GM23248 (cell line): ENCODE results near the gene OR2T3. TPM values are rescaled to one million over a fixed set of nuclear protein-coding genes. Genes with fewer than 3 reads are reported as not detected.
"Not testable (repeated sequence)": the region's sequence is repeated elsewhere in the genome, so short reads cannot be mapped to it uniquely, and the experiment has no call there.

ENCODE experiments used
- DNase-seq: peaks from one replicate; pipeline ENCODE4 v3.0.0-alpha.2; 2015
- H2AFZ ChIP-seq: fragments of 200-600 bp; sonication (generic); 2 replicates; pipeline ENCODE4 v1.6.1; 2016; ENCODE audit warnings: antibody characterized with exemption
- H3F3A ChIP-seq: fragments of 200-600 bp; sonication (generic); 2 replicates; pipeline ENCODE4 v1.6.1; 2016; ENCODE audit warnings: mild to moderate bottlenecking, antibody characterized with exemption, mixed run types; ENCODE audit not compliant: insufficient read depth
- H3K27ac ChIP-seq: fragments of 200-600 bp; sonication (generic); 2 replicates; pipeline ENCODE4 v1.5.1; 2016; ENCODE audit warnings: mild to moderate bottlenecking
- H3K27me3 ChIP-seq: fragments of 200-600 bp; sonication (generic); replicated peaks from 2 replicates; pipeline ENCODE4 v1.6.1; 2016; ENCODE audit warnings: mild to moderate bottlenecking; ENCODE audit not compliant: insufficient read depth
- H3K36me3 ChIP-seq: fragments of 200-600 bp; sonication (generic); 2 replicates; pipeline ENCODE4 v1.6.1; 2016; ENCODE audit warnings: low read depth, mild to moderate bottlenecking
- H3K4me1 ChIP-seq: fragments of 200-600 bp; sonication (generic); 2 replicates; pipeline ENCODE4 v1.6.1; 2016; ENCODE audit warnings: mild to moderate bottlenecking; ENCODE audit not compliant: insufficient read depth
- H3K4me2 ChIP-seq: fragments of 200-600 bp; sonication (generic); one replicate; pipeline ENCODE4 v1.6.1; 2016; ENCODE audit warnings: mild to moderate bottlenecking; ENCODE audit not compliant: unreplicated experiment
- H3K4me3 ChIP-seq: fragments of 200-600 bp; sonication (generic); 2 replicates; pipeline ENCODE4 v1.5.1; 2016; ENCODE audit warnings: mild to moderate bottlenecking
- H3K79me2 ChIP-seq: fragments of 200-600 bp; sonication (generic); 2 replicates; pipeline ENCODE4 v1.6.1; 2016; ENCODE audit warnings: mild to moderate bottlenecking; ENCODE audit not compliant: insufficient read depth
- H3K9ac ChIP-seq: fragments of 200-600 bp; sonication (generic); 2 replicates; pipeline ENCODE4 v1.6.1; 2016; ENCODE audit warnings: mild to moderate bottlenecking
- H3K9me2 ChIP-seq: fragments of 200-600 bp; sonication (generic); 2 replicates; pipeline ENCODE4 v1.6.1; 2016; ENCODE audit warnings: mixed run types, mild to moderate bottlenecking, moderate library complexity; ENCODE audit not compliant: insufficient read depth
- H3K9me3 ChIP-seq: fragments of 200-600 bp; sonication (generic); one replicate; pipeline ENCODE4 v1.6.1; 2017; ENCODE audit warnings: low read depth
- H4K20me1 ChIP-seq: fragments of 200-600 bp; sonication (generic); 2 replicates; pipeline ENCODE4 v1.6.0; 2016; ENCODE audit not compliant: insufficient read depth
- EZH2 ChIP-seq: fragments of 200-600 bp; sonication (generic); IDR thresholded peaks from 2 replicates; pipeline ENCODE4 v1.6.1; 2018; ENCODE audit warnings: antibody characterized with exemption, mild to moderate bottlenecking; ENCODE audit not compliant: insufficient read depth, poor library complexity, severe bottlenecking
- EZH2phosphoT487 ChIP-seq: fragments of 200-600 bp; sonication (generic); IDR thresholded peaks from 2 replicates; pipeline ENCODE4 v1.6.1; 2018; ENCODE audit warnings: antibody characterized with exemption, moderate library complexity, mild to moderate bottlenecking, low read depth; ENCODE audit not compliant: insufficient read depth
- WGBS, 2 experiments: methylation state at CpG; one replicate each; pipeline ENCODE4 v1.1.6; 2015 to 2017; ENCODE audit warnings: low lambda C conversion rate in 2 of 2, low coverage in 1 of 2; ENCODE audit errors: missing lambda C conversion rate in 2 of 2; 5-methylcytosine and 5-hydroxymethylcytosine counted together
- in situ Hi-C: fragments of 300-500 bp; cut with MboI; formaldehyde crosslinking; loops from 2 replicates; pipeline ENCODE4 v1.15.0; 2020
- polyA plus RNA-seq: library from polyadenylated mRNA; unstranded; fragments of >200 nt; fragmentation: Nextera tagmentation; extraction: Ambion mirVana; gene quantifications from 2 replicates; pipeline ENCODE4 v1.2.1, GENCODE V29; 2016
- total RNA-seq: library from RNA; depleted of rRNA; stranded (reverse); fragments of >200 nt; shearing (Covaris generic); gene quantifications from 2 replicates; pipeline ENCODE4 v1.2.3, GENCODE V29; 2014; rRNA removed

OR2T3 gene
- total and polyA plus RNA-seq, 2 experiments from 2014 or later = not detected

DNA sequence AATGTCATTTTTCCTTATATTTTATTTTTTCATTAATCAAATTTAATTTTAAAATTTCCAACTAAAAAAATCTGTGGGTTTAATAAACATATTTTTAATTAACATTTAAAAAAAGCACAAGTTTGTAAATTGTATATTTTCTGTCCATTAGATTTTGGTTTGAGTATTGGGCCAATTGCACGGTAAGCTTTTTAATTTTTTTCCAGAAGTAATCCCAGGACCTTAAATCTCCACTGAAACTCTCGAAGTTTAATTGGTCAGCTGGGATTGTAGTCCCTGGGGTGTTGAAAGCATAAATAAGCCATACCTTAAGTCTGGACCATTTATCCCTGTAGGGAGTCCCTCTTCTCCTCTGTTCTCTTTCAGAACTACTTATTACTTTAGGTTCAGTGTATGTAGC is 34.6 kb downstream of the OR2T3 start, which contains the start of gene OR2G6:
TSS of gene OR2G6 (plus strand) at position 301 of the 400 bp plus-strand sequence. CDS start 13,574 bp downstream, outside the sequence.
- H3K79me2 ChIP-seq, H3K9me3 ChIP-seq, H3K27me3 ChIP-seq, H3F3A ChIP-seq, H3K9ac ChIP-seq, H4K20me1 ChIP-seq, H2AFZ ChIP-seq, H3K9me2 ChIP-seq, H3K4me3 ChIP-seq, H3K36me3 ChIP-seq, DNase-seq, in situ Hi-C loops, H3K4me2 ChIP-seq, H3K4me1 ChIP-seq, H3K27ac ChIP-seq: not testable (repeated sequence)
- no CpG with 5 or more reads among the region's 2 CpGs for WGBS, 2 experiments

DNA sequence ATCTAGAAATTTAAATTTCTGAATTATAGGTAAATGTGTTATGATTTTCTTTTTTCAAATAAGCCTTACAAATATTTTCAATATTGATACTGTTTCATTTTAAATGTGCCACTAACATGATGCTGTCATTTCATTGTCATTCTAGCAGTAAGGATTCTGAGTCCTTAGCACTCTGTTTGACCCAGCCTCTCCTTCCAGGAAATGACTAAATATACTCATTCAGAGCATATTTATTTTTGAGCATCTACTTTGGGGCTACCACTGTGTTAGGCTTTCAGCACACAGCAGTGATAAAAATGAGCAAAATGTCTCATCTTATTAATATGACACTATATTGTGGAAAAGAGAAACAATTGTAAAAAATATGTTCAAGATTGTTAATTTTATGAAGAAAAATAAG is 37.1 kb downstream of the OR2T3 start:
- H3F3A ChIP-seq, H3K9me3 ChIP-seq, H2AFZ ChIP-seq, H3K36me3 ChIP-seq, DNase-seq, H3K27ac ChIP-seq, H3K9ac ChIP-seq, in situ Hi-C loops, H3K4me2 ChIP-seq, H3K4me1 ChIP-seq, H3K79me2 ChIP-seq, H3K4me3 ChIP-seq, H4K20me1 ChIP-seq, H3K27me3 ChIP-seq, H3K9me2 ChIP-seq: not testable (repeated sequence)

DNA sequence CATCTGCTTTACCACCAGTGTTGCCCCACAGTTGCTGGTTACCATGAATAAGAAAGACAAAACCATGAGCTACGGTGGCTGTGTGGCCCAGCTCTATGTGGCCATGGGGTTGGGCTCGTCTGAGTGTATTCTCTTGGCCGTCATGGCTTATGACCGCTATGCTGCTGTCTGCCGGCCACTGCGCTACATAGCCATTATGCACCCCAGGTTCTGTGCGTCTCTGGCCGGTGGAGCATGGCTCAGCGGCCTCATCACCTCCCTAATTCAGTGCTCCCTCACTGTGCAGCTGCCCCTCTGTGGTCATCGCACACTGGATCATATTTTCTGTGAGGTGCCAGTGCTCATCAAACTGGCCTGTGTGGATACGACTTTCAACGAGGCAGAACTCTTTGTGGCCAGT is 48.7 kb downstream of the OR2T3 start:
- no peak for TF ChIP-seq EZH2
- no peak for TF ChIP-seq EZH2phosphoT487
- Histone ChIP-seq H3K4me3 (no peak overlapping the region), H3F3A (no peaks in the 10 kb centered on the region), H3K27me3 (no peaks in the 10 kb centered on the region), H3K9me3 (no peaks in the 10 kb centered on the region), H3K27ac (no peak overlapping the region), H3K36me3 (no peaks in the 10 kb centered on the region), H3K4me1 (no peaks in the 10 kb centered on the region), H3K4me2 (no peak overlapping the region), H3K79me2 (no peaks in the 10 kb centered on the region), H3K9ac (no peak overlapping the region), H4K20me1 (no peaks in the 10 kb centered on the region), H3K9me2 (no peaks in the 10 kb centered on the region), H2AFZ (no peak overlapping the region)
- DNase-seq = no peak
- 30 to 32% methylated on average over 12 of the region's 12 CpGs for WGBS, 2 experiments
- in situ Hi-C loops = no loop called here

Other genes with a start within 250 kb of the OR2T3 start
- gene OR2M4, start 241.9 kb upstream of the OR2T3 start, total RNA-seq = not detected in 2 replicates
- gene OR2M4, start 241.9 kb upstream of the OR2T3 start, polyA plus RNA-seq = not detected in 2 replicates
- not detected in 2 replicates for gene OR2T33, start 195.4 kb upstream of the OR2T3 start, total RNA-seq
- gene OR2T33, start 195.4 kb upstream of the OR2T3 start, polyA plus RNA-seq = not detected in 2 replicates
- gene OR2T12, start 169.9 kb upstream of the OR2T3 start, total RNA-seq = not detected in 2 replicates
- not detected in 2 replicates for gene OR2T12, start 169.9 kb upstream of the OR2T3 start, polyA plus RNA-seq
- gene OR2M7, start 148.8 kb upstream of the OR2T3 start, total RNA-seq = not detected in 2 replicates
- not detected in 2 replicates for gene OR2M7, start 148.8 kb upstream of the OR2T3 start, polyA plus RNA-seq
- not detected in 2 replicates for gene OR14C36, start 124.6 kb upstream of the OR2T3 start, total RNA-seq
- not detected in 2 replicates for gene OR14C36, start 124.6 kb upstream of the OR2T3 start, polyA plus RNA-seq
- not detected in 2 replicates for gene OR2T4, start 111.7 kb upstream of the OR2T3 start, total RNA-seq
- gene OR2T4, start 111.7 kb upstream of the OR2T3 start, polyA plus RNA-seq = not detected in 2 replicates
- gene OR2T6, start 97.6 kb upstream of the OR2T3 start, total RNA-seq = not detected in 2 replicates
- gene OR2T6, start 97.6 kb upstream of the OR2T3 start, polyA plus RNA-seq = not detected in 2 replicates
- gene OR2T1, start 70.3 kb upstream of the OR2T3 start, total RNA-seq = not detected in 2 replicates
- gene OR2T1, start 70.3 kb upstream of the OR2T3 start, polyA plus RNA-seq = not detected in 2 replicates
- not detected in 2 replicates for gene OR2T2, start 27.7 kb upstream of the OR2T3 start, total RNA-seq
- gene OR2T2, start 27.7 kb upstream of the OR2T3 start, polyA plus RNA-seq = not detected in 2 replicates
- not detected in 2 replicates for gene OR2T5, start 15.2 kb downstream of the OR2T3 start, total RNA-seq
- not detected in 2 replicates for gene OR2T5, start 15.2 kb downstream of the OR2T3 start, polyA plus RNA-seq
- gene OR2G6, start 34.7 kb downstream of the OR2T3 start, total RNA-seq = not detected in 2 replicates
- gene OR2G6, start 34.7 kb downstream of the OR2T3 start, polyA plus RNA-seq = not detected in 2 replicates
- not detected in 2 replicates for gene OR2T29, start 89.4 kb downstream of the OR2T3 start, total RNA-seq
- gene OR2T29, start 89.4 kb downstream of the OR2T3 start, polyA plus RNA-seq = not detected in 2 replicates
- not detected in 2 replicates for gene OR2T34, start 101.4 kb downstream of the OR2T3 start, total RNA-seq
- gene OR2T34, start 101.4 kb downstream of the OR2T3 start, polyA plus RNA-seq = not detected in 2 replicates
- gene OR2T10, start 124.3 kb downstream of the OR2T3 start, total RNA-seq = not detected in 2 replicates
- gene OR2T10, start 124.3 kb downstream of the OR2T3 start, polyA plus RNA-seq = not detected in 2 replicates
- not detected in 2 replicates for gene OR2T11, start 161.7 kb downstream of the OR2T3 start, total RNA-seq
- gene OR2T11, start 161.7 kb downstream of the OR2T3 start, polyA plus RNA-seq = not detected in 2 replicates
- gene OR2T35, start 171.9 kb downstream of the OR2T3 start, total RNA-seq = not detected in 2 replicates
- not detected in 2 replicates for gene OR2T35, start 171.9 kb downstream of the OR2T3 start, polyA plus RNA-seq
- not detected in 2 replicates for gene OR2T27, start 182.2 kb downstream of the OR2T3 start, total RNA-seq
- not detected in 2 replicates for gene OR2T27, start 182.2 kb downstream of the OR2T3 start, polyA plus RNA-seq
- not detected in 2 replicates for gene OR14I1, start 229.4 kb downstream of the OR2T3 start, total RNA-seq
- not detected in 2 replicates for gene OR14I1, start 229.4 kb downstream of the OR2T3 start, polyA plus RNA-seq